HEK293T (cell line): ENCODE measurements around the gene RNF207.

Experiments used
- CTCF ChIA-PET: fragments of 350-600 bp; formaldehyde crosslinking; extraction: SDS; loops from one replicate; lab custom pipeline; 2021; ENCODE audit warnings: antibody characterized with exemption, inconsistent platforms; lab: Yijun Ruan, JAX
- POLR2A ChIA-PET: fragments of 350-600 bp; formaldehyde crosslinking; extraction: SDS; loops from one replicate; lab custom pipeline; 2020; ENCODE audit warnings: antibody characterized with exemption, inconsistent platforms; lab: Yijun Ruan, JAX
- DNase-seq: peaks from one replicate; pipeline ENCODE4 v3.0.0; 2012; ENCODE audit warnings: mixed read lengths; ENCODE audit errors: extremely low spot score
- ARNT ChIP-seq: fragments of 450-650 bp; IDR thresholded peaks from 2 replicates; pipeline ENCODE4 v1.6.1; 2017; ENCODE audit warnings: mild to moderate bottlenecking
- BHLHE40 ChIP-seq: fragments of 450-650 bp; IDR thresholded peaks from 2 replicates; pipeline ENCODE4 v1.6.1; 2016; ENCODE audit warnings: mild to moderate bottlenecking, moderate library complexity, borderline replicate concordance
- CTBP1 ChIP-seq: fragments of 450-650 bp; IDR thresholded peaks from 2 replicates; pipeline ENCODE4 v1.6.1; 2016; ENCODE audit warnings: borderline replicate concordance
- ELF4 ChIP-seq: fragments of 450-650 bp; IDR thresholded peaks from 2 replicates; pipeline ENCODE4 v1.6.1; 2017; ENCODE audit warnings: antibody characterized with exemption
- FOXA1 ChIP-seq: fragments of 450-650 bp; IDR thresholded peaks from 2 replicates; pipeline ENCODE4 v1.6.1; 2016; ENCODE audit warnings: mild to moderate bottlenecking
- FOXK2 ChIP-seq: fragments of 450-650 bp; IDR thresholded peaks from 2 replicates; pipeline ENCODE4 v1.6.1; 2016; ENCODE audit warnings: mild to moderate bottlenecking
- FOXM1 ChIP-seq: fragments of 450-650 bp; IDR thresholded peaks from 2 replicates; pipeline ENCODE4 v1.6.1; 2017; ENCODE audit warnings: mild to moderate bottlenecking, borderline replicate concordance
- HDGF ChIP-seq: fragments of 450-650 bp; IDR thresholded peaks from 2 replicates; pipeline ENCODE4 v1.6.1; 2017; ENCODE audit warnings: antibody characterized with exemption, borderline replicate concordance
- L3MBTL2 ChIP-seq: fragments of 450-650 bp; conservative IDR thresholded peaks from 2 replicates; pipeline ENCODE4 v1.6.1; 2016; ENCODE audit warnings: mild to moderate bottlenecking
- LEF1 ChIP-seq: fragments of 450-650 bp; IDR thresholded peaks from 2 replicates; pipeline ENCODE4 v1.6.1; 2017; ENCODE audit warnings: mild to moderate bottlenecking, borderline replicate concordance
- NFRKB ChIP-seq: fragments of 450-650 bp; IDR thresholded peaks from 2 replicates; pipeline ENCODE4 v1.6.1; 2016; ENCODE audit warnings: mild to moderate bottlenecking, moderate library complexity
- SP1 ChIP-seq: fragments of 450-650 bp; IDR thresholded peaks from 2 replicates; pipeline ENCODE4 v1.6.1; 2017
- SUZ12 ChIP-seq: fragments of 450-650 bp; IDR thresholded peaks from 2 replicates; pipeline ENCODE4 v1.6.1; 2016; ENCODE audit warnings: mild to moderate bottlenecking
- TARDBP ChIP-seq: fragments of 450-650 bp; IDR thresholded peaks from 2 replicates; pipeline ENCODE4 v1.6.1; 2016
- ZNF384 ChIP-seq: fragments of 450-650 bp; IDR thresholded peaks from 2 replicates; pipeline ENCODE4 v1.6.1; 2016
- TF ChIP-seq, protein P1 (sequence below): fragments of 450-650 bp; IDR thresholded peaks from 2 replicates; pipeline ENCODE4 v1.6.1; 2016

RNF207 gene

DNA sequence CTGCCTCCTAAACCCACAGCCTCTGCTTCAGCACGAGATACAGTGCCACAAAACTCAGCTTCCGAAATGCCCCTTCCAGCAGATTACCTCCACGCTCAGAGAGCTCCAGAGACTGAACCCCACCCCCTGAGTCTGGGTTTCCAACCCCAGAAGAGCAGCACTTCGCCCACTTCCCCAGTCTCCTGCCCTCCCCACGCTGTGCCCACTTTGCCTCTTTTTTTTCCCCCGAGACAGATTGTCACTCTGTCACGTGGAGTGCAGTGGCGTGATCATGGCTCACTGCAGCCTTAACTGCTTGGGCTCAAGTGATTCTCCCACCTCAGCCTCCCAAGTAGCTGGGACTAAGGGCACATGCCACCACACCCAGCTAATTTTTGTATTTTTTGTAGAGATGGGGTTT, 19.7 kb downstream of the RNF207 start:
- no peak for TF ChIP-seq HDGF
- DNase-seq: no peak
- ChIA-PET CTCF (interaction anchor here (1.7 kb wide), 1 partner anchor 21 kb away, joined by 7 read pairs; no protein-coding TSS in a partner anchor), POLR2A (interaction anchor here (0.7 to 1.8 kb wide), 6 partner anchors 8 to 21 kb away, joined by 3 to 8 read pairs (median 4); partner anchors contain the start of genes ICMT and RNF207)

DNA sequence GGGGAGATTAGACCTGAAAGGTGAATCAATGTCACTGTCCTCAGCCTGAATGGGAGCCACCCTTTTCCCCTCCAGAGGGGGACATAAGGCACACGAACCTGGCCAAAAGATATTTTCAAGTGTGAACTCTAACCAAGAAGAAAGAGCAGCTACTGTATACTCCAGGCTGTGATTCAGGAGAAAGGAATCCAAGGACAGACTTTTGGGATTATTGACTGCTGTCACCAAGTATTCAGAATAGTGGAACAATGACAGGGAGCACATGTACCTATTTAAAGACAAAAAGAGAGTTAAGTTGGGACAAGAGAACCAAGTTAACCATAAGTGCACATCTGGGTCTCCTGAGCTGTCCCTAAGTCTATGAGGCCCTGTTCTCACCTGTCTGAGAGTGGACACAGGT, 27.5 kb downstream of the RNF207 start:
- no peak for DNase-seq
- ChIA-PET CTCF (interaction anchor here (0.6 to 1.0 kb wide), 2 partner anchors 29 to 31 kb away, joined by 4 read pairs; no protein-coding TSS in a partner anchor), POLR2A (no interaction called here)
- no peak for TF ChIP-seq CTBP1
- TF ChIP-seq FOXK2: no peak
- TF ChIP-seq SUZ12: no peak
- no peak for TF ChIP-seq L3MBTL2
- TF ChIP-seq TARDBP: no peak
- no peak for TF ChIP-seq ARNT
- TF ChIP-seq NFRKB: no peak
- TF ChIP-seq ELF4: no peak
- no peak for TF ChIP-seq BHLHE40

DNA sequence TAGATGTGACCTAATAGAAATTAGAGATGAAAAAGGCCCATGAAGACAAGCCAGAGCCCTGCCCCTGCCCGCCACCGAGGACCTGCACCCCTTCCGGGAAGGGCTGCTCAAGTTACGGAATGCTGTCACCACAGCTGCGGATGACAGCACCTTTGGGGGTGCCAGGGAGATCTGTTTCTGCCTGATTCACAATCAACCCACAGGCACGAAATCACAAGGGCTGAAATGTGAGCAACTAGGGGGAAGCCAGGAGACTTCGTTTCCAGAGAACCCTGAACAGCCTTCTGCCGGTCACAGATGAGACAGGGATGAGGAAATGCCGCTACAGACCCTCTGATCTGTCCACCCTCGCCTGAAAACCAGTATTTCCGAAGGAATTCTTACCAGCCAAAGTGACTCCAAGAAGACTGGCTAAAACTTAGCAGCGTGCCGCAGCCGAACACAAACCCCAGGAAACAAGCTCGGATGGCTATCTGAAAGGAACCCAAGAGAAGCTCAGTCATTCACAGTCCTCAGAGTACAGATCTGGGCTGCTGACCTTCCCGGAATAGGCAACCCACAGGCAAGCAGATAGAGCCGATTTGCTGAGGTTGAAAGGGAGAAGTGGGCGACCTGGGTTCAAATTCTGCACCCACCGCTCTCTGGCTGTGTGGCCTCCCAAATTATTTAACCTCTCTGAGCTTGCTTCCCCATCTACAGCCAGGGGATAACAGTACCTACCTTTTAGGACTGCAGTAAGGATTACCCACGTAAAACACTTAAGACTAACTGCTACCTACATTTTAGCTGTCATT, 28.8 kb downstream of the RNF207 start:
- ChIA-PET CTCF (interaction anchor here (1.1 kb wide), 1 partner anchor 30 kb away, joined by 5 read pairs; no protein-coding TSS in a partner anchor), POLR2A (interaction anchor here (0.8 to 2.6 kb wide), 10 partner anchors 9 to 88 kb away, joined by 3 to 39 read pairs (median 3); partner anchors contain the start of genes HES3 and RNF207)
- DNase-seq: no peak
- TF ChIP-seq ELF4 (no peak), ARNT (no peak), BHLHE40 (no peak), NFRKB (no peak), LEF1 (no peak), CTBP1 (no peak), FOXA1 (no peak), SUZ12 (no peak)

DNA sequence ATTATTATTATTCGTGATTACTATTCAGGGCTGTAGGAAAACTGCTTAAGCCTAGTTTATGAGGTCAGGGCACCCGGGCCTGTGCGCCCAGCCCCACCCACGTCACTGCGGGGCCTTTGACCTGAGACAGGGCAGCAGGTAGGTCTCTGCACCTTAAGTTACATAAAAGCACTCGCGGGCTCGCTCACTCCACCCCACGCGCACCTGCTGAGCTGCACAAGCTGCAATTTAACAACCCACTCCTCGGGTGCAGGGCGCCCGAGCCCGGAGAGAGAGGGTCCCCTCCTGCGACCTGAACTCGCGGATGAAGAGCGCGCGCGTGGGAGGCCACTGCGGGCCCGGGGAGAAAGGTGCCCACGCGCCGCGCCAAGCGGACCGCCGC, 29.4 kb downstream of the RNF207 start:
- POLR2A ChIA-PET: interaction anchor here (0.8 to 2.6 kb wide), 10 partner anchors 10 to 88 kb away, joined by 3 to 39 read pairs (median 4); partner anchors contain the start of genes HES3 and RNF207
- CTCF ChIA-PET: interaction anchor here (1.1 kb wide), 3 partner anchors 10 to 50 kb away, joined by 3 to 6 read pairs (median 5); no protein-coding TSS in a partner anchor
- DNase-seq: no peak

DNA sequence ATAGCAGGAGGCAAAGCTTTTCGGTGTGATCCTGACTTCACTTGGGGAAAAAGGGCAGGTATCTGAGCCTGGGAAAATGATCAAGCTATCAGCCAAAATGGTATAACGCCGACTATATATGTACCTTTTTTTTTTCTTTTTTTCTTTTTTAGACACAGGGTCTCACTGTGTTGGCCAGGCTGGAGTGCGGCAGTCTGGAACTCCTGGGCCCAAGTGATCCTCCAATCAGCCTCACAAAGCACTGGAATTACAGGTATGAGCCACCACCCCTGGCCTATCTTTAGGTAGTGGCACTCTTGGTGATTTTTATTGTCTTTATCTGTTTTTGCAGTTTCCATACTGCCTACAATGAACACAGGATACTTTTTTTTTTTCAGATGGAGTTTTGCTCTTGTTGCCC, 31.2 kb downstream of the RNF207 start:
- ChIA-PET CTCF (interaction anchor here (0.7 to 1.0 kb wide), 2 partner anchors 70 to 107 kb away, joined by 3 to 5 read pairs; no protein-coding TSS in a partner anchor), POLR2A (interaction anchor here (2.3 kb wide), 1 partner anchor 32 kb away, joined by 15 read pairs; no protein-coding TSS in a partner anchor)
- TF ChIP-seq TARDBP (no peak), ARNT (no peak), L3MBTL2 (no peak), CTBP1 (no peak), SP1 (no peak), HDGF (no peak), ZNF384 (no peak), FOXA1 (no peak), ELF4 (no peak), SUZ12 (no peak), FOXM1 (no peak), BHLHE40 (no peak), FOXK2 (no peak), LEF1 (no peak), NFRKB (no peak)
- TF ChIP-seq, protein P1, sequence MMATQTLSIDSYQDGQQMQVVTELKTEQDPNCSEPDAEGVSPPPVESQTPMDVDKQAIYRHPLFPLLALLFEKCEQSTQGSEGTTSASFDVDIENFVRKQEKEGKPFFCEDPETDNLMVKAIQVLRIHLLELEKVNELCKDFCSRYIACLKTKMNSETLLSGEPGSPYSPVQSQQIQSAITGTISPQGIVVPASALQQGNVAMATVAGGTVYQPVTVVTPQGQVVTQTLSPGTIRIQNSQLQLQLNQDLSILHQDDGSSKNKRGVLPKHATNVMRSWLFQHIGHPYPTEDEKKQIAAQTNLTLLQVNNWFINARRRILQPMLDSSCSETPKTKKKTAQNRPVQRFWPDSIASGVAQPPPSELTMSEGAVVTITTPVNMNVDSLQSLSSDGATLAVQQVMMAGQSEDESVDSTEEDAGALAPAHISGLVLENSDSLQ: no peak
- no peak for DNase-seq

More for the DNA sequence above, 29.4 kb downstream of the RNF207 start:
- TF ChIP-seq ARNT (no peak), FOXK2 (no peak), L3MBTL2 (no peak), NFRKB (no peak)

DNA sequence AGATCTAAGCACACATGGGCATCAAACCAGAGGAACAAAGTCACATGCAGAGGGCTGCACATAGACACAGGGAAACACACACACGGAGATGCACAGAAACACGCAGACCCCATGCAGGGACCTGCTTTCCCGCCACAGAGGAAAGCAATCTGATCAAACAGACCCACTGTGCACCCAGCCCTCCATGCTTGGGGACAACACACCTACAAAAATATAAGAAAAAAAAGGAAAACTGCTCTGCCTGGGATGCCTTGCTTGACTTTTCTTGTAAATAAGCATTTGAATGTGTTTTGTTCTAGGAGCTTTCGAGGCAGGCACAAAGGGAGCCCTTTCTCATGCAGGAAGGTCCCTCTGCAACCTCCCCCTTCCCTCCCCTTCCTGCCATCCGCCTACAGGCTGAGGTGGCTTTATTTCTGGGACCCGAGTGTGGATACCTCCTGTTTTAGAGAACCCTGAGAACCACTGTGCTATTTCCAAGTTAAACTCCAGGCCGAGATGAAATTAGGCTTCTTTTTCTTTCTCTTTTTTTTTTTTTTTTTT, 33.4 kb downstream of the RNF207 start:
- TF ChIP-seq SUZ12: no peak
- no peak for TF ChIP-seq HDGF
- TF ChIP-seq TARDBP: no peak
- TF ChIP-seq ELF4: no peak
- TF ChIP-seq CTBP1: no peak
- no peak for TF ChIP-seq ZNF384
- TF ChIP-seq L3MBTL2: no peak
- TF ChIP-seq BHLHE40: no peak
- TF ChIP-seq FOXK2: no peak
- no peak for TF ChIP-seq LEF1
- no peak for TF ChIP-seq ARNT
- no peak for TF ChIP-seq FOXM1
- TF ChIP-seq FOXA1: no peak
- TF ChIP-seq, protein P1: no peak
- TF ChIP-seq NFRKB: no peak
- TF ChIP-seq SP1: no peak
- ChIA-PET POLR2A (interaction anchor here (1.0 to 2.3 kb wide), 3 partner anchors 14 to 35 kb away, joined by 3 to 15 read pairs (median 8); partner anchors contain the start of gene RNF207), CTCF (interaction anchor here (0.7 to 1.9 kb wide), 12 partner anchors 8 to 251 kb away, joined by 3 to 14 read pairs (median 4); partner anchors contain the start of gene RNF207)
- DNase-seq: no peak
